Measurements from ENCODE around the gene CCDC3. TPM values are rescaled to one million over a fixed set of nuclear protein-coding genes. Genes with fewer than 3 reads are reported as not detected.

Gene CCDC3
- polyA plus RNA-seq, 1 donor from 2014 or later, result 3.8 TPM

GRCh38 chr10:12884851-12885250 is 116.7 kb downstream of the CCDC3 start:
- no peaks in the 10 kb centered on the region for H3K79me2 ChIP-seq (replicated peaks; ENCODE audit: insufficient read depth, low read length)
- H3K9me3 ChIP-seq (ENCODE audit: low read length), result no peaks in the 10 kb centered on the region
- no peaks in the 10 kb centered on the region for H3K9me2 ChIP-seq (ENCODE audit: insufficient read depth, low read length)
- H3F3A ChIP-seq (ENCODE audit: insufficient read depth, low read length, poor library complexity, severe bottlenecking), result no peaks in the 10 kb centered on the region
- no peaks in the 10 kb centered on the region for H4K20me1 ChIP-seq (ENCODE audit: insufficient read depth)
- H3K4me3 ChIP-seq (ENCODE audit: low read length), result no peak overlapping the region
- no peaks in the 10 kb centered on the region for H3K36me3 ChIP-seq (ENCODE audit: insufficient read depth, low read length)
- H3K9ac ChIP-seq (ENCODE audit: low read length), result no peak overlapping the region
- no peaks in the 10 kb centered on the region for H3K27me3 ChIP-seq (ENCODE audit: insufficient read depth, low read depth, low read length)
- no peak overlapping the region for H3K4me2 ChIP-seq (ENCODE audit: low read length)
- TF ChIP-seq CTCF (IDR thresholded peaks at IDR 0.05; ENCODE audit: poor library complexity, severe bottlenecking) (no peak), EZH2 (IDR thresholded peaks at IDR 0.05; ENCODE audit: borderline replicate concordance, insufficient read depth, low read length, poor library complexity, severe bottlenecking) (no peak), RAD21 (conservative IDR thresholded peaks at IDR 0.05) (no peak), POLR2AphosphoS5 (IDR thresholded peaks at IDR 0.05) (no peak), TAF1 (IDR thresholded peaks at IDR 0.05; ENCODE audit: low read depth) (no peak), EP300 (conservative IDR thresholded peaks at IDR 0.05; ENCODE audit: poor library complexity, severe bottlenecking) (no peak), REST (IDR thresholded peaks at IDR 0.05; ENCODE audit: borderline replicate concordance) (no peak), MXI1 (conservative IDR thresholded peaks at IDR 0.05; ENCODE audit: poor library complexity, severe bottlenecking) (no peak), SMC3 (conservative IDR thresholded peaks at IDR 0.05; ENCODE audit: poor library complexity) (no peak)
- H2AFZ ChIP-seq (ENCODE audit: low read depth, low read length), result no peak overlapping the region
- no peak overlapping the region for H3K27ac ChIP-seq (ENCODE audit: low read length)

GRCh38 chr10:12880423-12880822 is 121.1 kb downstream of the CCDC3 start:
- no peaks in the 10 kb centered on the region for H4K20me1 ChIP-seq (ENCODE audit: insufficient read depth)
- no peaks in the 10 kb centered on the region for H3K9me3 ChIP-seq (ENCODE audit: low read length)
- no peaks in the 10 kb centered on the region for H3K36me3 ChIP-seq (ENCODE audit: insufficient read depth, low read length)
- no peak overlapping the region for H3K27ac ChIP-seq (ENCODE audit: low read length)
- no peaks in the 10 kb centered on the region for H3K9me2 ChIP-seq (ENCODE audit: insufficient read depth, low read length)
- no peak overlapping the region for H3K4me2 ChIP-seq (ENCODE audit: low read length)
- no peak overlapping the region for H3K4me3 ChIP-seq (ENCODE audit: low read length)
- no peaks in the 10 kb centered on the region for H3K27me3 ChIP-seq (ENCODE audit: insufficient read depth, low read depth, low read length)
- no peaks in the 10 kb centered on the region for H3K79me2 ChIP-seq (replicated peaks; ENCODE audit: insufficient read depth, low read length)
- no peak overlapping the region for H2AFZ ChIP-seq (ENCODE audit: low read depth, low read length)
- no peak for TF ChIP-seq EP300 (conservative IDR thresholded peaks at IDR 0.05; ENCODE audit: poor library complexity, severe bottlenecking)
- TF ChIP-seq REST (IDR thresholded peaks at IDR 0.05; ENCODE audit: borderline replicate concordance), result no peak
- TF ChIP-seq TAF1 (IDR thresholded peaks at IDR 0.05; ENCODE audit: low read depth), result no peak
- no peak for TF ChIP-seq SMC3 (conservative IDR thresholded peaks at IDR 0.05; ENCODE audit: poor library complexity)
- TF ChIP-seq MXI1 (conservative IDR thresholded peaks at IDR 0.05; ENCODE audit: poor library complexity, severe bottlenecking), result no peak
- no peak for TF ChIP-seq RAD21 (conservative IDR thresholded peaks at IDR 0.05)
- no peak for TF ChIP-seq CTCF (IDR thresholded peaks at IDR 0.05; ENCODE audit: poor library complexity, severe bottlenecking)
- TF ChIP-seq EZH2 (IDR thresholded peaks at IDR 0.05; ENCODE audit: borderline replicate concordance, insufficient read depth, low read length, poor library complexity, severe bottlenecking), result no peak
- no peak for TF ChIP-seq POLR2AphosphoS5 (IDR thresholded peaks at IDR 0.05)
- H3F3A ChIP-seq (ENCODE audit: insufficient read depth, low read length, poor library complexity, severe bottlenecking), result no peaks in the 10 kb centered on the region
- no peak overlapping the region for H3K9ac ChIP-seq (ENCODE audit: low read length)

Data from neural cell (in vitro differentiated cells).